ENCODE results near the gene CELA1.
A peak's percentile ranks its signal among the peaks of the same experiment; 100 is the strongest.

CELA1 gene

DNA sequence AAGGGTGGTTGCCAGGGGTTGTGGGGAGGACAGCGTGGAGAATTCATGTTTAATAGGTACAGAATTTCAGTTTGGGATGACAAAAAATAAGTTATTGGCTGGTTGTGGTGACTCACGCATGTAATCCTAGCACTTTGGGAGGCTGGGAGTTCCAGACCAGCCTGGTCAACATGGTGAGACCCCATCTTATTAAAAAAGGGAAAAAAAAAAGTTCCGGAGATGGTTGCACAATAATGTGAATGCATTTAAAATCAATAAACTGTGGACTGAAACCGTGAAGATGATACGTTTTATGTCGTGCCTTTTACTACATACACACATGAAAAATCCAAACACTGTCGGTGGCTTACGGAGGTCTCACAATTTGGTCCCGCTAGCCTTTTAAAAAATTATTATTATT lies 24.2 kb upstream of the CELA1 start:
- H3K4me1 ChIP-seq = peaks cover 28 to 71% (median 44%) of the 10 kb centered on the region in 10 experiments
- H3K27ac ChIP-seq = no peak overlapping the region
- no peak overlapping the region for H3K4me2 ChIP-seq
- TF ChIP-seq Cebpa-rat (IDR thresholded peaks at IDR 0.05) = no peak
- H3K27me3 ChIP-seq = peaks cover 51 to 90% (median 80%) of the 10 kb centered on the region in 11 experiments
- H3K36me3 ChIP-seq = no peaks in the 10 kb centered on the region
- no peak overlapping the region for H3K9ac ChIP-seq
- peaks cover 0 to 35% (median 12%) of the 10 kb centered on the region in 11 experiments; a peak in 9 of 22 replicates for H4K20me1 ChIP-seq
- H3K4me3 ChIP-seq = no peak overlapping the region
- peaks cover 0 to 19% (median 0%) of the 10 kb centered on the region in 11 experiments; a peak in 6 of 22 replicates for H3K9me3 ChIP-seq (replicated peaks in 1 of 11)

DNA sequence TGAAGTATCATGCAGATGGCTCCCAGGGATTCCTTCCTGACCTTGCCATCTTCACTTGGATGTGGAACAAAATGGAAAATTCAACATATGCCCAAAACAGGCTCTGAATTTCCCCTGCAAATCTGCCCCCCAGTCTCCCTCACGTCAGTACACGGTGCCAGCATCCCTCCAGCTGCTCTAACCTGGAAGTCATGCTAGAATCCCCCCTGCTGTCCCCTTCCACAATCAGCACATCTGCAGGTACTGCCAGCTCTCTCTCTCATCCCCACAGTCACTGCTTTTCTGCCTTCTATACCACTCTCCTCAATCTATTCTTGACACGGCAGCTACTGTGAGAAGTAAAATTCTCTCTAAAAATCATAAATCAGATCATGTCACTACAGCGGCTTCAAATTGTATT lies 23.1 kb upstream of the CELA1 start:
- peak overlapping the region in 9 of 11 experiments; percentile 1 to 69 (median 36); a peak in 14 of 22 replicates for H3K27ac ChIP-seq
- peaks cover 0 to 19% (median 0%) of the 10 kb centered on the region in 11 experiments; a peak in 6 of 22 replicates for H3K9me3 ChIP-seq (replicated peaks in 1 of 11)
- peaks cover 28 to 71% (median 44%) of the 10 kb centered on the region in 10 experiments for H3K4me1 ChIP-seq
- H3K9ac ChIP-seq = peak overlapping the region in 4 of 11 experiments; percentile 32 to 48 (median 38); a peak in 7 of 22 replicates
- peak overlapping the region; percentile 74 to 93 (median 92) for H3K4me2 ChIP-seq
- H3K27me3 ChIP-seq = peaks cover 51 to 93% (median 80%) of the 10 kb centered on the region in 11 experiments
- no peak for TF ChIP-seq Cebpa-rat (IDR thresholded peaks at IDR 0.05)
- peaks cover 0 to 43% (median 18%) of the 10 kb centered on the region in 11 experiments; a peak in 10 of 22 replicates for H4K20me1 ChIP-seq
- H3K36me3 ChIP-seq = no peaks in the 10 kb centered on the region
- H3K4me3 ChIP-seq = peak overlapping the region in 5 of 10 experiments; percentile 21 to 32 (median 28); a peak in 9 of 20 replicates

DNA sequence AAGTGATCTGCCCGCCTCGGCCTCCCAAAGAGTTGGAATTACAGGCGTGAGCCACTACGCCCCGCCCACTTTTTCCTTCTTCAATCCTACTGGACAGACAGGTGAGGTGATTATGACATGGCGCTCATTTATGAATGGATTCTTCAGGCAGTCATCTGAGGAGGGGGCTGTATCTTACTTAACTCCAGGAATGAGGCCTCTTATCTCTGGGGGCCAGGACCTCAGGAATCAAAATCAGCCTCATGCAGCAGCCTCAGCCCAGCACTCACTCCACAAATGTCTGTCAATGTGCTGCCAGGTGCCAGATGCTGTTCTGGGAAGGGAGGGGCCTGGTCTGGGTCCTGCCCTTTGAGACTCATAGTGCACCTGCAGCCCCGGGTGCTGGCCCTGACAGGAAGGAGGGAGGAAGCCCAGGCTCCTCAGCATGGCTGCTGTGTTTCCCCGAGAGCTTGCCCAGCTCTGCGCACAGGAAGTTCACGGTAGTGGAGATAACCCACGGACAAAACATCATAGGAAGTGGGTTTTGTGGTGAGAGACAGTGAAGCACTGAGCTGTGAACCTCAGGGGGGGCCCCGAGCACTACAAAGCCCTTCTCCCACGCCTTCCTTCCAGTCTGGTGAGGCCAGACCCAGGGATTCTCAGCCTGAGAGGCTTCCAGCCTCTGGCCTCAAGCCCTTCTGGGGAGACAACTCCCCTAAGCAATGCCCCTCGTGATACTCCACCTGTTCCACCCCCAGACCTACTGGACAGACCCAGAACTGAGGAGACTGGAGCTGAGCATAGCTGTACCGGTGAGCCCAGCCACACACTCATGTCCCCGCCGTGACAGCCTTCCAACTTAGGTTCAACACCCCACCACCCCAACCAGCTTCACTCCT lies 22.4 kb upstream of the CELA1 start:
- H3K27me3 ChIP-seq = peaks cover 47 to 91% (median 74%) of the 10 kb centered on the region in 11 experiments
- TF ChIP-seq Cebpa-rat (IDR thresholded peaks at IDR 0.05) = no peak
- peak overlapping the region in 5 of 10 experiments; percentile 21 to 32 (median 28); a peak in 9 of 20 replicates for H3K4me3 ChIP-seq
- peak overlapping the region in 4 of 11 experiments; percentile 32 to 48 (median 38); a peak in 8 of 22 replicates for H3K9ac ChIP-seq
- H4K20me1 ChIP-seq = peaks cover 0 to 50% (median 18%) of the 10 kb centered on the region in 11 experiments; a peak in 10 of 22 replicates
- H3K4me2 ChIP-seq = peak overlapping the region; percentile 80 to 93 (median 92)
- H3K27ac ChIP-seq = peak overlapping the region in 10 of 11 experiments; percentile 13 to 69 (median 30); a peak in 15 of 22 replicates
- H3K36me3 ChIP-seq = no peaks in the 10 kb centered on the region
- peaks cover 0 to 14% (median 0%) of the 10 kb centered on the region in 11 experiments; a peak in 6 of 22 replicates for H3K9me3 ChIP-seq (replicated peaks in 1 of 11)
- peaks cover 28 to 64% (median 44%) of the 10 kb centered on the region in 10 experiments for H3K4me1 ChIP-seq

DNA sequence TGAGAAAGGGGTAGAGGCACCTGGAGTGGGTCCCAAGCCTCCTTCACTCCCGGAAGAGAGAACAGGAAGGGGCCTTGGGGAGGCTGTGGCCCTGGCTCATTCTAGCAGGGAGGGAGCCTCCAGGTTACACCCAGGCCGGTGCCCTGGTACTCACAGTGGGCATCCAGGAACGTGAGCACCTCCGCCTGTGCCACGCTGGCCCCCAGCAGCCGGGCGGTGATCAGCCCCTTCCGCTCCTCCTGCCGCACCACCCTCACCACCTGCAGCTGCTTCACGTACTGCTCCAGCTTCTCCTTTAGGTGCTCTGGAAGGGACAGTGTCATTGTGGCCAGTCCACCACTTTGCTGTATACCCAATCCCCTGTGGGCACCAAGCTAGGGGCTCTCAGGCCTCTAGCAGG lies 18.8 kb upstream of the CELA1 start:
- Histone ChIP-seq H3K27me3 (peaks cover 17 to 94% (median 39%) of the 10 kb centered on the region in 11 experiments), H3K27ac (no peak overlapping the region), H3K36me3 (no peaks in the 10 kb centered on the region), H4K20me1 (peaks cover 0 to 52% (median 17%) of the 10 kb centered on the region in 11 experiments; a peak in 10 of 22 replicates), H3K9ac (no peak overlapping the region), H3K4me3 (no peak overlapping the region), H3K4me1 (peaks cover 28 to 45% (median 29%) of the 10 kb centered on the region in 10 experiments), H3K9me3 (replicated peaks in 1 of 11) (no peaks in the 10 kb centered on the region), H3K4me2 (peak overlapping the region in 3 of 11 experiments; percentile 1 to 5 (median 2); a peak in 3 of 22 replicates)
- no peak for TF ChIP-seq Cebpa-rat (IDR thresholded peaks at IDR 0.05)

DNA sequence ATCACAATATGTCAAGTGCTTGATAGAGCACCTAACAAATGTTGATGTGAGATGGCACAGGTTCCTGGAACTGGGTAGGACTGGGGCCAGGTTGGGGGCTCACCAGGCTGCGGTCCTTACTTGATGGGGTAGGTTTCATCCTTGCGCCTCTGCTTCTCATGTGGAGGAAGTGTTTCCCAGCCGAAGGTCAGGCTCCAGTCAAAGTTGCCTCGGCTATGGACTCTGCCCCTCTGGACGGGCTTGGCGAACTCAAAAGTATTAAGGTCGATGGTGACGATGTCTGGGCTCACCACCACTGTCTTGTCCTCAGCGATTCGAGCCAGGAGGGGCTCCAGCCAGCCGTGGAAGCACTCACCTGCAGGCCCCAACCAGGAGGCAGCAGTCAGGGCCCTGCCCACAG lies 17.5 kb upstream of the CELA1 start:
- Histone ChIP-seq H4K20me1 (peaks cover 0 to 46% (median 9%) of the 10 kb centered on the region in 11 experiments; a peak in 10 of 22 replicates), H3K27ac (no peak overlapping the region), H3K4me3 (no peak overlapping the region), H3K27me3 (peaks cover 7 to 83% (median 30%) of the 10 kb centered on the region in 11 experiments; a peak in 20 of 22 replicates), H3K9ac (no peak overlapping the region), H3K9me3 (replicated peaks in 1 of 11) (no peaks in the 10 kb centered on the region), H3K4me1 (peaks cover 15 to 45% (median 17%) of the 10 kb centered on the region in 10 experiments), H3K36me3 (no peaks in the 10 kb centered on the region), H3K4me2 (no peak overlapping the region; a peak in 1 of 22 replicates)
- TF ChIP-seq Cebpa-rat (IDR thresholded peaks at IDR 0.05) = no peak

DNA sequence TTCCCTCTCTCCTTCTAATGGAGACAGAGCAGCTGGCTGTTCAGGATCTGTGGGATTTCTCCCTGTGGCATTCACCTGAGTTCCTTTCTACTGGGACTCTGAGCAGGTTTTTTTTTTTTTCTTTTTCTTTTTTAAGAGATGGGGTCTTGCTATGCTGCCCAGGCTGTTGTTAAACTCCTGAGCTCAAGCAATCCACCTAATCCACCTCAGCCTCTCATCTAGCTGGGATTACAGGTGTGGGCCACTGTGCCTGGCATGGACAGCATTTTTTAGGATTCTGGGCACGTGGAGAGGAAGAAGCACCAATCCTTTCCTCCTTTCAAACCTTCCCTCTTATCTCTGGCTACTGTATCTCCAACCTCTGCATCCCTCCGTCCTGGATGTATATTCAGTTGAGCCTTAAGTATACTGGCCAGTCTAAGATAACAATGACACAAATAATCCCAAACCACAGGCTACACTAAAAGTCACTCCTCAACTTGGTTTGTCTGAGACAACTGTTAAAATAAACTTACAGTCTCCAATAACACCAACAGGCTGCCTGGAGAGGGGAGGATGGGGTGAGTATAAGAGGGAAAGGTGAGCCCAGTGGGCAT lies 16.4 kb upstream of the CELA1 start:
- H3K27me3 ChIP-seq = peaks cover 7 to 74% (median 28%) of the 10 kb centered on the region in 11 experiments; a peak in 20 of 22 replicates
- H3K9ac ChIP-seq = no peak overlapping the region
- H4K20me1 ChIP-seq = peaks cover 0 to 34% (median 4%) of the 10 kb centered on the region in 11 experiments; a peak in 7 of 22 replicates
- no peak overlapping the region for H3K4me3 ChIP-seq
- peaks cover 7 to 45% (median 12%) of the 10 kb centered on the region in 10 experiments for H3K4me1 ChIP-seq
- H3K9me3 ChIP-seq (replicated peaks in 1 of 11) = no peaks in the 10 kb centered on the region
- no peak overlapping the region for H3K4me2 ChIP-seq
- H3K36me3 ChIP-seq = no peaks in the 10 kb centered on the region
- TF ChIP-seq Cebpa-rat (IDR thresholded peaks at IDR 0.05) = no peak
- H3K27ac ChIP-seq = no peak overlapping the region

DNA sequence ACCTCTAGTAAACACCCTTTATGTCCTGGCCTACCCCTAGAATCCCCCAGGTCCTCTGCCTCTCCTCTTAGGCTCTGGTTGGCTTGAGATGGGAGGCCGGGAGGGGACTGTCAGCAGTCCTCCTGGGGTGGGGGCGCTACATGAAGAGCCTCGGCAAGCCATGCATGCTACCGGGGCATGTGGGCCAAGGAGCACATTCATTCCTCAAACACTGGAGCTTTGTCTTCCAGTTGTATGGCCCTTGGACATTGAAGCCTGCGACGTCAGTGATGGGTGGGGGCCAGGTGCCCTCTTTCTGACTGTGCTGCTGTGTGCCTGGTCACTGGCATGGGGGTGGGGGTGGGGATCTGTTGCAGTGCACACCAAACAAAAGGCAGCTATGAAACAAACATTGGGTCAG lies 15.8 kb upstream of the CELA1 start:
- H3K36me3 ChIP-seq = no peaks in the 10 kb centered on the region
- H3K27ac ChIP-seq = no peak overlapping the region
- peaks cover 8 to 45% (median 13%) of the 10 kb centered on the region in 10 experiments for H3K4me1 ChIP-seq
- TF ChIP-seq Cebpa-rat (IDR thresholded peaks at IDR 0.05) = no peak
- peaks cover 7 to 68% (median 23%) of the 10 kb centered on the region in 11 experiments; a peak in 20 of 22 replicates for H3K27me3 ChIP-seq
- H3K4me3 ChIP-seq = no peak overlapping the region
- H4K20me1 ChIP-seq = peaks cover 0 to 29% (median 3%) of the 10 kb centered on the region in 11 experiments; a peak in 7 of 22 replicates
- H3K4me2 ChIP-seq = no peak overlapping the region
- no peak overlapping the region for H3K9ac ChIP-seq
- no peaks in the 10 kb centered on the region for H3K9me3 ChIP-seq (replicated peaks in 1 of 11)

DNA sequence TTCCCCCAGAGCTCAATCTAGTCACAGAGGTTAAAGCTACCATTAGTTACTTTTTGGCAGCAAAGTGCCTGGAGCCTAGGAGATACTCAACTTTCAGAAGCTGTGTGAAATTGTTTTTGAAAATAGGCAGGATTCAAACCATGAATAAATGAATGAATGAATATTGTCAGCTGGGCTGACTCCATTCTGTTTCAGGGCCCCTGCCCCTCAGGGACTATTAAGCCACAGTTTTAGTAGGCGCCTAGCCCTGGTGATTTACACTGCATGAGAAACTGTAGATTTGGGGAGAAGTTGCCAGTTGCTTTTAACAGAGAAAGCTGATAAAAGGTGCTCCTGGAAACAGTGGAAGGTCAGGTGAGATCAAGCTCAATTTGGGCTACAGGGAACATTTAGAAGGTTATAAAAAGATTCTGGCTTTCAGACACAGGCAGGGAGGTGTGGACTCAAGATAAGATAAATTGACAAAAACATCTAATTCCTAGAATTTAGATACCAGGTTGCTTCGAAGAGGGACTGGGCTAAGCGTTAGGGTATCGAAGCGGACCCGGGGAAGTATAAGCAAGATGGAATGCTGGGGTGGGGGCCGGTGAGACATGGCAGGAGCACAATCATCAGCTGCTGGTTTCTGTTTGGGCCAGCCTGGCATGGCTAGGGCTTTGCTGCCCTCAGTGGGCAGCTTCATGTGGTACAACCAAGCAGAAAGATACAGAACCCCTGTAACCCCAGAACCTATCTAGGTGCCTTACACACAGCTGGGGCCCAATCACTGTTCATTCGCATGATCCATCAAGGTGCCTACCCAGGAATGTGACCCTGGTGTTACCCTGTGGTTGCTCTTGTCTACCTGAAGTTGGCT lies 14.9 kb upstream of the CELA1 start:
- Histone ChIP-seq H3K4me1 (peaks cover 11 to 54% (median 18%) of the 10 kb centered on the region in 10 experiments), H4K20me1 (peaks cover 0 to 26% (median 3%) of the 10 kb centered on the region in 11 experiments; a peak in 7 of 22 replicates), H3K27ac (no peak overlapping the region), H3K9me3 (replicated peaks in 1 of 11) (no peaks in the 10 kb centered on the region), H3K27me3 (peaks cover 4 to 59% (median 15%) of the 10 kb centered on the region in 11 experiments; a peak in 17 of 22 replicates), H3K36me3 (no peaks in the 10 kb centered on the region), H3K9ac (no peak overlapping the region), H3K4me3 (no peak overlapping the region), H3K4me2 (peak overlapping the region in 1 of 11 experiments; percentile 95; a peak in 2 of 22 replicates)
- TF ChIP-seq Cebpa-rat (IDR thresholded peaks at IDR 0.05) = no peak

Measured in BLaER1 treated with 17β-estradiol and CSF1 and Interleukin-3, amounts not matched to agents 10 nM and 100 nM (cell line).